GM10266 (cell line): Measurements from ENCODE around the gene RDH14.

Experiments
- DNase-seq: peaks from one replicate; pipeline ENCODE4 v3.0.0; 2012; ENCODE audit errors: extremely low spot score
- TF ChIP-seq, protein P1 (sequence below): IDR thresholded peaks from 2 replicates; pipeline ENCODE4 v1.5.1; 2012; ENCODE audit warnings: mild to moderate bottlenecking, low read depth; ENCODE audit not compliant: control insufficient read depth, insufficient read depth; ENCODE audit errors: missing control alignments

The RDH14 gene

DNA sequence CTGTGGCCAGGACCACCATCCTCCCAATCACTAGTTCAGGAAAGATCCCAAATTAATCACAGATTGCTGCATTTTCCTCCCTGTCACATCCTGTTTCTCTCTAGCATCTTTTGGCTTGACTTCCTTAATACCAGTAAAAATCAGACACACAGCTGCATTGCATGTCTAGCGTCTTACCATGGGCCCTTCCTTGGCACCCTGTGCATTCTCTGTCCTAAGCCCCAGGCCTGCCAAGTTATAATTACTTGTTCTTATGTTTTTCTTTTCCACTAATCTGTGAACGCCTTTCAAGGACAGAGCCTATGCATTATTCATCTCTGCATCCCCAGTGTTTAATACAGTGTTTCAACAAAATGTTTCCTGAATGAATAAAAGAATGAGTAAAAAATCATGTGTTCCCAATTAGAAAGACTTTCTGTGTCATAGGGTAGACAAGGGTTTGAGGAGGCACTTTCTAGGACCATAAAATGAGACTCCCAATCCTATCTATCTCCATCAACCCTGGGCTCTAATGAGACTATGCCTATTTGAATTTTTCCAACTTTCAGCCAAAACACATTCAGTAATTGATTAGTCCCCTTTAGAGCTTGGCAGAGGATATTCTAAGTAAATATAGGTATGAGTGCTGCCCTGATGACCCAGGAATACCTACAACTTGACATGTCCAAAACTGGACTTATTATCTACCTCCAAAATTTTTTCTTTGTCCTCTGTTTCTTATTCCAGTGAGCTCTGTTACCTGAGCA is 39.2 kb upstream of the RDH14 start:
- no peak for DNase-seq
- TF ChIP-seq, protein P1, sequence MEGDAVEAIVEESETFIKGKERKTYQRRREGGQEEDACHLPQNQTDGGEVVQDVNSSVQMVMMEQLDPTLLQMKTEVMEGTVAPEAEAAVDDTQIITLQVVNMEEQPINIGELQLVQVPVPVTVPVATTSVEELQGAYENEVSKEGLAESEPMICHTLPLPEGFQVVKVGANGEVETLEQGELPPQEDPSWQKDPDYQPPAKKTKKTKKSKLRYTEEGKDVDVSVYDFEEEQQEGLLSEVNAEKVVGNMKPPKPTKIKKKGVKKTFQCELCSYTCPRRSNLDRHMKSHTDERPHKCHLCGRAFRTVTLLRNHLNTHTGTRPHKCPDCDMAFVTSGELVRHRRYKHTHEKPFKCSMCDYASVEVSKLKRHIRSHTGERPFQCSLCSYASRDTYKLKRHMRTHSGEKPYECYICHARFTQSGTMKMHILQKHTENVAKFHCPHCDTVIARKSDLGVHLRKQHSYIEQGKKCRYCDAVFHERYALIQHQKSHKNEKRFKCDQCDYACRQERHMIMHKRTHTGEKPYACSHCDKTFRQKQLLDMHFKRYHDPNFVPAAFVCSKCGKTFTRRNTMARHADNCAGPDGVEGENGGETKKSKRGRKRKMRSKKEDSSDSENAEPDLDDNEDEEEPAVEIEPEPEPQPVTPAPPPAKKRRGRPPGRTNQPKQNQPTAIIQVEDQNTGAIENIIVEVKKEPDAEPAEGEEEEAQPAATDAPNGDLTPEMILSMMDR = no peak

DNA sequence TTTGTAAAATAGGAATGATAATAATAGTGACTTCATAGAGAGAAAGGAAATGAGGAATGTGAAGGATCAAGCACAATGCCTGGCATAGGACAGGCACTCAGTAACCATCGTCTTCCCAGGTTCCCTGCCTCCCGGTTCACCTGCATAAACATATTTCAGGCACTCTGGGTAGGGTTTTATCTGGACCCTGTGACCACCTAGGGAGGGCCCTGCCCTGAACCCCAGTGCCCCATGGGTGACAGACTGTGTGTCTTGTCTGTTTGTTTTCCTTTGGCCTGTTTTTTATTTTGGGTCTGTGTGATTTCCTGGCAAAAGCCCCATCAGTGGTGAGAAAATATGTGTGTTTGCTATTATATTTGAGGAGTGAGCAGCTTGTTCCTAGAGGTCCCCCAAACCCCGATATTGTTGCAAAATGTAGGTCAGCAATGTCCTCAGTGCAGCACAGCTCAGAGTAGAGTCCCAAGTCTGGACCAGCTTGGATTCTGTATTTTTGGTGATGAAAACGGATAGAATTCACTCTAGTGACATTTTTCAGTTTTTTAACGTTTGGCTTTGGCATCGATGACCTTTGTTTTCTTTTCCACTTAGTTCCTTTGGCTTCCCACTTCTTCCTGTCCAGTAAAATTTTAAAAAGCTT is 38.5 kb upstream of the RDH14 start:
- DNase-seq = no peak
- TF ChIP-seq, protein P1 = no peak

DNA sequence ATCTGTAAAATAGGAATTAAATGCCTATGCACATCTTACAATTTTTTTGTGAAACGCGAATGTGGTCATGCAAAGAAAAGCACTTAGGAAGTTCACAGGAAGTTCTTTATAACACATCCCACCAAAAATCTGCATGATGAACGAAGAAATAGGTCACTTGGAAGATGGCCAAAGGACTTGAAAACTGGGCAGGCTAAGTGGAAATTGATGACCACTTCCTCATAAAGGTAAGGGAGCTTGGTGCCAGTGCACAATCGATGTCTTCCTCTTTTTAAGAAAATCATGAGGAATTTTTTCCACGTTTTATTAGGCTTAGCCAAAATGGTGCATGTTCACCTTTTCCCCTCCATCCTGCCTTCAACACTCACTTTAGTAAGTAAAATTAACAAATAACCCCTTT is 37.2 kb upstream of the RDH14 start:
- no peak for DNase-seq

DNA sequence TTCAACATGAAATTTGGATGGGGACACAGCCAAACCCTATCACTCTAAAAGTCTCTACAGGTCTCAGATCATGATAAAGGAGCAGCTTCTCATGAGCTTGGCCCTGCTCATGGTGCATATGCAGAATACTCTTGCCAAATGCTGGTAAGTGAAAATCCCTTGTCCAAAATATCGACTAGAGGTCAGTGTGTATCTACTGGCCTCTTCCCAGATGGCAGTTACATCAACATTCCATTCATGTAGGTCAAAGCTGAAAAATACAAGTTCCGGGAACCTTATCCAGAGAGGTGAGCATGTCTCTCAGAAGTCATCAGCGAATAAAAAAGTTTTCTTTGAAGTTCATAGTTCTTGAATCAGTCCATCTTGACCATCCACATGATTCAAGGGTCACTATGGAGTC is 36.5 kb upstream of the RDH14 start:
- TF ChIP-seq, protein P1 = no peak

More for the DNA sequence above, 37.2 kb upstream of the RDH14 start:
- TF ChIP-seq, protein P1 = no peak

DNA sequence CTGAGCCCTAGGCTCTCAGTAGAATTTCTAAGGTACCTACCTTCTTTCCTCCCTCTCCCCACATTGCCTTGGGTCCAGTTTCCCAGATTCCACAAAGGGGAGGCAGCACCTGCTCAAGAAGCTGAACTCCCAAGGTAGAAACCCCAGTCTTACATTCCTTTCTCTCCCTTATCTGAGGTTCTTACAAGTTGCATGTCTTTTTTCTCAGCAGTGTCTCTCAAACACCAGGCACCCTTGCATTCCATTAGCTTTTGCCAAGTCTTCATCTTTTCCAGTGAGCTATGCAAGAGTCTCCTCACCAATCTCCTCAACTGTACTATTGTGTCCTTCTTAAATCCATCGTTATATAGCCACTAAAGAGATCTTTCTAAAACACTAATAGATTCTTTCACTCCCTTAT is 33.0 kb upstream of the RDH14 start:
- no peak for DNase-seq
- TF ChIP-seq, protein P1 = no peak

More for the DNA sequence above, 36.5 kb upstream of the RDH14 start:
- DNase-seq = no peak

DNA sequence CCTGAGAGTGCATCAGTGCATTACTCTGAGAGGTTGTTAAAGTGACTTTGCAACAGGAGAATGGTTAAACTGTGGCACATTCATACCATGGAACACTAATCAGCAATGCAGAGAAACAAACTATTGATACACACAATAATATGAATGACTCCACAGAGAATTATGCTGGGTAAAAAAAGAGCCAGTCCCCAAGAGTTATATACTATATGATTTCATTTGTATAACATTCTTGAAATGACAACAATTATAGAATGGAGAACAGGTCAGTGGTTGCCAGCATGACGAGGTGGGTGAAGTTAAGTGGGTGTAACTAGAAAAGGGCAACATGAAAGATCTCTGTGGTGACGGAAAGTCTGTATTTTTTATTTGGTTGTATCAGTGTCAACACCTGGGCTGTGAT is 31.9 kb upstream of the RDH14 start:
- no peak for DNase-seq

More for the DNA sequence above, 31.9 kb upstream of the RDH14 start:
- TF ChIP-seq, protein P1 = no peak
